K562 (cell line): ENCODE results near the gene NEU1. TPM values are rescaled to one million over a fixed set of nuclear protein-coding genes. Genes with fewer than 3 reads are reported as not detected.
A peak's percentile ranks its signal among the peaks of the same experiment; 100 is the strongest.

Source experiments
- CCNT2 ChIP-seq: IDR thresholded peaks from 2 replicates; pipeline ENCODE4 v1.6.1; 2011; ENCODE audit warnings: borderline replicate concordance, low read depth, mild to moderate bottlenecking, moderate library complexity, mixed read lengths, low read length; ENCODE audit not compliant: insufficient read length; ENCODE audit errors: extremely low read depth
- CHD4 ChIP-seq: fragments of 200-600 bp; sonication (generic); IDR thresholded peaks from 3 replicates; pipeline ENCODE4 v1.6.1; 2012; ENCODE audit warnings: low read depth, mild to moderate bottlenecking, mixed read lengths, low read length, inconsistent platforms; ENCODE audit not compliant: insufficient read depth, insufficient replicate concordance, poor library complexity, severe bottlenecking
- FOXK2 ChIP-seq, 2 experiments: fragments of 450-650 bp; IDR thresholded peaks in 1 of 2; conservative IDR thresholded peaks in 1 of 2; 2 replicates each; pipeline ENCODE4 v1.6.1; 2016; ENCODE audit warnings: low read depth in 2 of 2, mild to moderate bottlenecking in 1 of 2
- NFE2 ChIP-seq: IDR thresholded peaks from 2 replicates; pipeline ENCODE4 v1.6.1; 2014; ENCODE audit warnings: antibody characterized with exemption, low read depth
- POLR2AphosphoS2 ChIP-seq: IDR thresholded peaks from 2 replicates; pipeline ENCODE4 v1.6.1; 2012; ENCODE audit warnings: low read length, improper control_type of control experiment
- SP1 ChIP-seq: sonication (generic); formaldehyde crosslinking; IDR thresholded peaks from 2 replicates; pipeline ENCODE4 v1.8.1; 2022; ENCODE audit warnings: mild to moderate bottlenecking, missing genetic modification reagents
- TGIF2 ChIP-seq: sonication (generic); formaldehyde crosslinking; IDR thresholded peaks from 2 replicates; pipeline ENCODE4 v1.8.1; 2022; ENCODE audit warnings: mild to moderate bottlenecking, missing genetic modification reagents, moderate library complexity
- ZNF280B ChIP-seq: fragments of 250-450 bp; sonication (Bioruptor Pico); IDR thresholded peaks from 2 replicates; pipeline ENCODE4 v1.5.1; 2021; ENCODE audit warnings: mild to moderate bottlenecking
- ZSCAN32 ChIP-seq: fragments of 450-650 bp; formaldehyde crosslinking; IDR thresholded peaks from 2 replicates; pipeline ENCODE4 v1.4.0; 2020; ENCODE audit warnings: mild to moderate bottlenecking, moderate library complexity
- polyA plus RNA-seq, 8 experiments: library from polyadenylated mRNA; depleted of rRNA in 4 of 8; stranded (reverse) in 5 of 8; unstranded in 3 of 8; fragments of >200 nt; fragmentation: Nextera tagmentation in 2 of 8; fragmentation: Illumina TruSeq in 1 of 8; extraction: Ambion mirVana in 2 of 8; extraction: Trizol in 1 of 8; gene quantifications; 2 replicates each; pipeline versions ENCODE4 v1.2.1 to v1.2.3, GENCODE V29; 2011 to 2014; ENCODE audit warnings: inconsistent platforms in 1 of 8, missing spikeins in 1 of 8
- total RNA-seq, 7 experiments: library from RNA; depleted of rRNA in 6 of 7; stranded (reverse); fragments of >200 nt in 6 of 7; fragmentation: Illumina TruSeq in 2 of 7; extraction: Trizol in 2 of 7; gene quantifications; 2 replicates each; pipeline versions ENCODE4 v1.2.1 to v1.2.3, GENCODE V29; 2011 to 2021; ENCODE audit warnings: low replicate concordance in 1 of 7
- TF ChIP-seq, protein P1 (sequence below), 2 experiments: fragments of 450-650 bp in 1 of 2; sonication (generic) in 1 of 2; formaldehyde crosslinking in 1 of 2; IDR thresholded peaks in 1 of 2; conservative IDR thresholded peaks in 1 of 2; 2 replicates each; pipeline versions ENCODE4 v1.6.1 to v1.8.1; 2016 to 2023; ENCODE audit warnings: mild to moderate bottlenecking in 2 of 2, moderate library complexity in 2 of 2, inconsistent platforms in 1 of 2, missing genetic modification reagents in 1 of 2
- TF ChIP-seq, protein P2 (sequence below): fragments of 250-450 bp; sonication (Bioruptor Pico); IDR thresholded peaks from 2 replicates; pipeline ENCODE4 v1.4.0; 2020
- TF ChIP-seq, protein P3 (sequence below), 2 experiments: fragments of 250-450 bp in 1 of 2; fragments of 450-650 bp in 1 of 2; sonication (Bioruptor Pico) in 1 of 2; IDR thresholded peaks; 2 replicates each; pipeline versions ENCODE4 v1.6.1 to v1.8.0; 2016 to 2021; ENCODE audit warnings: mild to moderate bottlenecking in 2 of 2, moderate library complexity in 2 of 2, missing compliant biosample characterization in 1 of 2, missing genetic modification characterization in 1 of 2
- TF ChIP-seq, protein P4 (sequence below), 2 experiments: fragments of 200-800 bp in 1 of 2; sonication (Bioruptor generic) in 1 of 2; sonication (generic) in 1 of 2; formaldehyde crosslinking in 1 of 2; IDR thresholded peaks in 1 of 2; conservative IDR thresholded peaks in 1 of 2; 2 replicates each; pipeline versions ENCODE4 v1.5.0 to v1.6.1; 2016 to 2020; ENCODE audit warnings: missing compliant biosample characterization in 1 of 2, missing genetic modification characterization in 1 of 2, missing genetic modification reagents in 1 of 2

NEU1 gene
- total and polyA plus RNA-seq, 9 of the 15 experiments (the other 6 are each of a cell fraction or from before 2014, with no cell fraction given): 14.8 to 67.8 (median 51.0) TPM

GRCh38 chr6:31831350-31832215, 31.0 kb downstream of the NEU1 start (continued):
- TF ChIP-seq, protein P1, sequence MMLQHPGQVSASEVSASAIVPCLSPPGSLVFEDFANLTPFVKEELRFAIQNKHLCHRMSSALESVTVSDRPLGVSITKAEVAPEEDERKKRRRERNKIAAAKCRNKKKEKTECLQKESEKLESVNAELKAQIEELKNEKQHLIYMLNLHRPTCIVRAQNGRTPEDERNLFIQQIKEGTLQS (IDR thresholded peaks at IDR 0.05): no peak
- TF ChIP-seq, protein P1 (CRISPR knock-in tag; conservative IDR thresholded peaks at IDR 0.05): no peak
- TF ChIP-seq NFE2: peak; percentile 82
- TF ChIP-seq ZSCAN32 (CRISPR knock-in tag): peak; percentile 80; the same call in 1 of the 2 replicates
- TF ChIP-seq, protein P2, sequence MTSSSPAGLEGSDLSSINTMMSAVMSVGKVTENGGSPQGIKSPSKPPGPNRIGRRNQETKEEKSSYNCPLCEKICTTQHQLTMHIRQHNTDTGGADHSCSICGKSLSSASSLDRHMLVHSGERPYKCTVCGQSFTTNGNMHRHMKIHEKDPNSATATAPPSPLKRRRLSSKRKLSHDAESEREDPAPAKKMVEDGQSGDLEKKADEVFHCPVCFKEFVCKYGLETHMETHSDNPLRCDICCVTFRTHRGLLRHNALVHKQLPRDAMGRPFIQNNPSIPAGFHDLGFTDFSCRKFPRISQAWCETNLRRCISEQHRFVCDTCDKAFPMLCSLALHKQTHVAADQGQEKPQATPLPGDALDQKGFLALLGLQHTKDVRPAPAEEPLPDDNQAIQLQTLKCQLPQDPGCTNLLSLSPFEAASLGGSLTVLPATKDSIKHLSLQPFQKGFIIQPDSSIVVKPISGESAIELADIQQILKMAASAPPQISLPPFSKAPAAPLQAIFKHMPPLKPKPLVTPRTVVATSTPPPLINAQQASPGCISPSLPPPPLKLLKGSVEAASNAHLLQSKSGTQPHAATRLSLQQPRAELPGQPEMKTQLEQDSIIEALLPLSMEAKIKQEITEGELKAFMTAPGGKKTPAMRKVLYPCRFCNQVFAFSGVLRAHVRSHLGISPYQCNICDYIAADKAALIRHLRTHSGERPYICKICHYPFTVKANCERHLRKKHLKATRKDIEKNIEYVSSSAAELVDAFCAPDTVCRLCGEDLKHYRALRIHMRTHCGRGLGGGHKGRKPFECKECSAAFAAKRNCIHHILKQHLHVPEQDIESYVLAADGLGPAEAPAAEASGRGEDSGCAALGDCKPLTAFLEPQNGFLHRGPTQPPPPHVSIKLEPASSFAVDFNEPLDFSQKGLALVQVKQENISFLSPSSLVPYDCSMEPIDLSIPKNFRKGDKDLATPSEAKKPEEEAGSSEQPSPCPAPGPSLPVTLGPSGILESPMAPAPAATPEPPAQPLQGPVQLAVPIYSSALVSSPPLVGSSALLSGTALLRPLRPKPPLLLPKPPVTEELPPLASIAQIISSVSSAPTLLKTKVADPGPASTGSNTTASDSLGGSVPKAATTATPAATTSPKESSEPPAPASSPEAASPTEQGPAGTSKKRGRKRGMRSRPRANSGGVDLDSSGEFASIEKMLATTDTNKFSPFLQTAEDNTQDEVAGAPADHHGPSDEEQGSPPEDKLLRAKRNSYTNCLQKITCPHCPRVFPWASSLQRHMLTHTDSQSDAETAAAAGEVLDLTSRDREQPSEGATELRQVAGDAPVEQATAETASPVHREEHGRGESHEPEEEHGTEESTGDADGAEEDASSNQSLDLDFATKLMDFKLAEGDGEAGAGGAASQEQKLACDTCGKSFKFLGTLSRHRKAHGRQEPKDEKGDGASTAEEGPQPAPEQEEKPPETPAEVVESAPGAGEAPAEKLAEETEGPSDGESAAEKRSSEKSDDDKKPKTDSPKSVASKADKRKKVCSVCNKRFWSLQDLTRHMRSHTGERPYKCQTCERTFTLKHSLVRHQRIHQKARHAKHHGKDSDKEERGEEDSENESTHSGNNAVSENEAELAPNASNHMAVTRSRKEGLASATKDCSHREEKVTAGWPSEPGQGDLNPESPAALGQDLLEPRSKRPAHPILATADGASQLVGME (CRISPR knock-in tag): 0 out of 2 replicates have a peak, but pooled peaks have one; percentile 49
- TF ChIP-seq, protein P3, sequence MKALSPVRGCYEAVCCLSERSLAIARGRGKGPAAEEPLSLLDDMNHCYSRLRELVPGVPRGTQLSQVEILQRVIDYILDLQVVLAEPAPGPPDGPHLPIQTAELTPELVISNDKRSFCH (CRISPR knock-in tag; IDR thresholded peaks at IDR 0.05): no peak
- TF ChIP-seq, protein P3 (tag; IDR thresholded peaks at IDR 0.05): no peak
- TF ChIP-seq CHD4: peak; percentile 75
- TF ChIP-seq POLR2AphosphoS2: peak; percentile 57; the same call in 1 of the 2 replicates
- TF ChIP-seq CCNT2: peak; percentile 20
- peak in 1 of 2 experiments; percentile 52; a peak in 1 of 4 replicates for TF ChIP-seq FOXK2 (conservative IDR thresholded peaks at IDR 0.05 in 1 of 2, IDR thresholded peaks at IDR 0.05 in 1 of 2; ENCODE audit: low read depth in 2 of 2)
- no peak for TF ChIP-seq SP1 (CRISPR knock-in tag)
- no peak for TF ChIP-seq ZNF280B
- TF ChIP-seq, protein P4, sequence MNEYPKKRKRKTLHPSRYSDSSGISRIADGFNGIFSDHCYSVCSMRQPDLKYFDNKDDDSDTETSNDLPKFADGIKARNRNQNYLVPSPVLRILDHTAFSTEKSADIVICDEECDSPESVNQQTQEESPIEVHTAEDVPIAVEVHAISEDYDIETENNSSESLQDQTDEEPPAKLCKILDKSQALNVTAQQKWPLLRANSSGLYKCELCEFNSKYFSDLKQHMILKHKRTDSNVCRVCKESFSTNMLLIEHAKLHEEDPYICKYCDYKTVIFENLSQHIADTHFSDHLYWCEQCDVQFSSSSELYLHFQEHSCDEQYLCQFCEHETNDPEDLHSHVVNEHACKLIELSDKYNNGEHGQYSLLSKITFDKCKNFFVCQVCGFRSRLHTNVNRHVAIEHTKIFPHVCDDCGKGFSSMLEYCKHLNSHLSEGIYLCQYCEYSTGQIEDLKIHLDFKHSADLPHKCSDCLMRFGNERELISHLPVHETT (CRISPR knock-in tag; conservative IDR thresholded peaks at IDR 0.05 in 1 of 2, IDR thresholded peaks at IDR 0.05 in 1 of 2): peak in 1 of 2 experiments; percentile 38; a peak in 1 of 4 replicates
- no peak for TF ChIP-seq TGIF2 (CRISPR knock-in tag)
